Astrocyte (in vitro differentiated cells and primary cell): Measurements from ENCODE around the gene SYNM. TPM values are rescaled to one million over a fixed set of nuclear protein-coding genes. Genes with fewer than 3 reads are reported as not detected.
"Not testable (repeated sequence)": the region's sequence is repeated elsewhere in the genome, so short reads cannot be mapped to it uniquely, and the experiment has no call there.

Experiments used
- DNase-seq: peaks from one replicate; pipeline ENCODE4 v3.0.0-alpha.2; 2010; ENCODE audit warnings: low read depth
- FAIRE-seq: peaks from 2 replicates; lab custom pipeline; 2011; peaks lifted over from hg19 to GRCh38; lab: Jason Lieb, UNC
- H2AFZ ChIP-seq: 2 replicates; pipeline ENCODE4 v1.6.0; 2012; ENCODE audit warnings: low read depth, low read length, inconsistent platforms
- H3K27ac ChIP-seq: 2 replicates; pipeline ENCODE4 v1.5.1; 2011; ENCODE audit warnings: low read depth, low read length, inconsistent platforms
- H3K27me3 ChIP-seq: 2 replicates; pipeline ENCODE4 v1.6.0; 2011; ENCODE audit warnings: low read length, inconsistent platforms; ENCODE audit not compliant: insufficient read depth
- H3K36me3 ChIP-seq: 2 replicates; pipeline ENCODE4 v1.5.1; 2011; ENCODE audit warnings: low read length, inconsistent platforms; ENCODE audit not compliant: insufficient read depth
- H3K4me1 ChIP-seq: 2 replicates; pipeline ENCODE4 v1.5.1; 2011; ENCODE audit warnings: low read length, inconsistent platforms; ENCODE audit not compliant: insufficient read depth
- H3K4me2 ChIP-seq: 2 replicates; pipeline ENCODE4 v1.6.0; 2012; ENCODE audit warnings: low read length, inconsistent platforms
- H3K4me3 ChIP-seq: 2 replicates; pipeline ENCODE4 v1.5.1; 2011; ENCODE audit warnings: low read depth, mild to moderate bottlenecking, low read length, inconsistent platforms; ENCODE audit not compliant: insufficient read depth
- H3K79me2 ChIP-seq: 2 replicates; pipeline ENCODE4 v1.6.0; 2012; ENCODE audit warnings: mild to moderate bottlenecking, low read length, inconsistent platforms; ENCODE audit not compliant: insufficient read depth
- H3K9ac ChIP-seq: 2 replicates; pipeline ENCODE4 v1.6.0; 2012; ENCODE audit warnings: mild to moderate bottlenecking, low read length, inconsistent platforms
- H3K9me3 ChIP-seq: 2 replicates; pipeline ENCODE4 v1.5.1; 2012; ENCODE audit warnings: low read depth, mild to moderate bottlenecking, low read length, inconsistent platforms; ENCODE audit not compliant: insufficient read depth
- H4K20me1 ChIP-seq: 2 replicates; pipeline ENCODE4 v1.6.0; 2012; ENCODE audit warnings: low read length, inconsistent platforms; ENCODE audit not compliant: insufficient read depth
- H3K27ac Mint-ChIP-seq: one replicate; pipeline ENCODE4 v1.8.0; 2021; ENCODE audit warnings: mild to moderate bottlenecking, mixed read lengths; ENCODE audit not compliant: unreplicated experiment
- H3K27me3 Mint-ChIP-seq: one replicate; pipeline ENCODE4 v1.8.0; 2021; ENCODE audit warnings: low read depth, mixed read lengths; ENCODE audit not compliant: unreplicated experiment
- H3K36me3 Mint-ChIP-seq: one replicate; pipeline ENCODE4 v1.8.0; 2021; ENCODE audit warnings: low read depth, mixed read lengths; ENCODE audit not compliant: unreplicated experiment
- H3K4me1 Mint-ChIP-seq: one replicate; pipeline ENCODE4 v1.8.0; 2021; ENCODE audit warnings: low read depth, mixed read lengths; ENCODE audit not compliant: unreplicated experiment
- H3K4me3 Mint-ChIP-seq: one replicate; pipeline ENCODE4 v1.8.0; 2021; ENCODE audit warnings: mild to moderate bottlenecking, moderate library complexity, mixed read lengths; ENCODE audit not compliant: unreplicated experiment
- H3K9me3 Mint-ChIP-seq: one replicate; pipeline ENCODE4 v1.8.0; 2021; ENCODE audit warnings: mild to moderate bottlenecking, mixed read lengths; ENCODE audit not compliant: unreplicated experiment
- CTCF ChIP-seq: IDR thresholded peaks from 2 replicates; pipeline ENCODE4 v1.5.1; 2011; ENCODE audit warnings: low read depth, mild to moderate bottlenecking, inconsistent platforms, low read length, moderate library complexity; ENCODE audit not compliant: insufficient read depth
- EZH2 ChIP-seq: IDR thresholded peaks from 2 replicates; pipeline ENCODE4 v1.6.1; 2012; ENCODE audit warnings: mild to moderate bottlenecking, low read length, inconsistent platforms; ENCODE audit not compliant: insufficient read depth
- total RNA-seq: library from RNA; stranded (reverse); gene quantifications from 2 replicates; pipeline ENCODE4 v1.2.1, GENCODE V29; 2021

SYNM gene
- total RNA-seq, 1 donor from 2014 or later, result 9.7 TPM

GRCh38 chr15:99110581-99111320, 5.9 kb downstream of the SYNM start:
- Histone ChIP-seq H3K27ac (no peak overlapping the region), H3K4me1 (peaks cover 7% of the 10 kb centered on the region), H3K36me3 (peaks cover 2% of the 10 kb centered on the region), H2AFZ (no peak overlapping the region), H3K4me2 (no peak overlapping the region), H3K9me3 (no peaks in the 10 kb centered on the region), H3K79me2 (no peaks in the 10 kb centered on the region), H3K9ac (no peak overlapping the region), H4K20me1 (peaks cover 16% of the 10 kb centered on the region), H3K27me3 (no peaks in the 10 kb centered on the region), H3K4me3 (no peak overlapping the region)
- no peaks in the 10 kb centered on the region for H3K9me3 Mint-ChIP-seq
- H3K4me3 Mint-ChIP-seq, result no peak overlapping the region
- FAIRE-seq, result no peak
- no peak overlapping the region for H3K27ac Mint-ChIP-seq
- TF ChIP-seq EZH2 (no peak), CTCF (no peak)
- H3K27me3 Mint-ChIP-seq, result peaks cover 9% of the 10 kb centered on the region
- H3K36me3 Mint-ChIP-seq, result peaks cover 20% of the 10 kb centered on the region
- peaks cover 16% of the 10 kb centered on the region for H3K4me1 Mint-ChIP-seq
- DNase-seq, result no peak

GRCh38 chr15:99111641-99112040, 6.8 kb downstream of the SYNM start:
- not testable (repeated sequence) for H3K36me3 ChIP-seq, H3K27ac Mint-ChIP-seq, H3K9me3 Mint-ChIP-seq, H3K4me3 Mint-ChIP-seq, H3K9ac ChIP-seq, H3K4me2 ChIP-seq, FAIRE-seq, H2AFZ ChIP-seq, H3K27ac ChIP-seq, H3K27me3 Mint-ChIP-seq, H3K4me1 ChIP-seq, H3K4me3 ChIP-seq, DNase-seq, H3K79me2 ChIP-seq, H3K27me3 ChIP-seq, H3K9me3 ChIP-seq
- H4K20me1 ChIP-seq, result peaks cover 11% of the 10 kb centered on the region
- Mint-ChIP-seq H3K4me1 (peaks cover 16% of the 10 kb centered on the region), H3K36me3 (peaks cover 25% of the 10 kb centered on the region)

GRCh38 chr15:99113547-99114271, 8.8 kb downstream of the SYNM start:
- no peaks in the 10 kb centered on the region for H3K27me3 Mint-ChIP-seq
- H3K4me2 ChIP-seq, result no peak overlapping the region
- H3K27ac Mint-ChIP-seq, result peak overlapping the region; percentile 62
- DNase-seq (no peak), FAIRE-seq (no peak)
- H3K4me3 ChIP-seq, result no peak overlapping the region
- H3K4me3 Mint-ChIP-seq, result no peak overlapping the region
- no peak overlapping the region for H2AFZ ChIP-seq
- no peaks in the 10 kb centered on the region for H3K9me3 ChIP-seq
- no peaks in the 10 kb centered on the region for H3K9me3 Mint-ChIP-seq
- no peak overlapping the region for H3K27ac ChIP-seq
- no peak overlapping the region for H3K9ac ChIP-seq
- H4K20me1 ChIP-seq, result no peaks in the 10 kb centered on the region
- H3K36me3 ChIP-seq, result peaks cover 2% of the 10 kb centered on the region
- H3K4me1 ChIP-seq, result no peaks in the 10 kb centered on the region
- H3K27me3 ChIP-seq, result no peaks in the 10 kb centered on the region
- peaks cover 16% of the 10 kb centered on the region for H3K4me1 Mint-ChIP-seq
- H3K36me3 Mint-ChIP-seq, result peaks cover 30% of the 10 kb centered on the region
- no peaks in the 10 kb centered on the region for H3K79me2 ChIP-seq
- TF ChIP-seq EZH2 (no peak), CTCF (no peak)
